NCI-H446 (cell line): ENCODE results near the gene SFMBT2.
"Not testable (repeated sequence)": the region's sequence is repeated elsewhere in the genome, so short reads cannot be mapped to it uniquely, and the experiment has no call there.

Experiments
- DNase-seq, 2 experiments: peaks; one replicate each; lab custom pipeline; 2025; lab: John Stamatoyannopoulos, UW

SFMBT2 gene

DNA sequence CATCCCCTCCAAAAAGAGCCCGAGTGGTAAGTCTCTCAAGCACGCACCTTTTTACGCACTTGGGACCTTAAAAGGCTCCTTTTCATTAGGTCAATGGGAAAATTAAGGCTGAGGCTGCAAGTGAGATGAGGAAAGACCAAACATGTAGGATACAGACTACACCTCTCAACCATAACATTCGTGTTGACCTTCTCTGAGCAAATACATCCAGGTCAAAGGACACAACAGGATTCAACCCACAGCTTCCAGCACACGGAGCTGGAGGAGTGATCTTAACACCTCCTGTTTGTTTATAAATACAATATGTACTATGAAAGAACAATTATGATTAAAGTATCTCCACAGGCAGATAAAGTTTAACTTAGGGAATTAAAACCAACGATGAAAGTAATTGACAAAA, 9.7 kb downstream of the SFMBT2 start:
- DNase-seq, result no peak

GRCh38 chr10:7400068-7400715, 10.6 kb downstream of the SFMBT2 start:
- DNase-seq, result no peak

DNA sequence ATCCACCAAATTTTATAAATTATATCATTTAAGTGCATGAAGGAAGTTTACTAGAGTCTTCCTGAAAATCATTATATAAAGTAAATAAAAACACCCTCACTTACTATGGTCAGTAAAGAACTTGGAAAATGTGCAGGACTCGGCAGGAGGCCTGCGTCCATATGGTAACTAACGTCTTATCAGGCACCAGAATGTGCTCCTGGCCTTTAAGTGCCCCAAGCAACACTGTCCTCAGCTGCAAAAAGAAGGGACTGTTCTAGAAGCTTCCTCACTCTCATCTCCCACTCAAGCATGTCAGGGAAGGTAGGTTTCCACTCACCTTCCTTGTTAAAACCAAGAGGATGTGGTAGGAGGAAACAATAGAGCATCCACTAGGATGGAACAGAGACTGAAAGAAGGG, 11.3 kb downstream of the SFMBT2 start:
- no peak for DNase-seq

GRCh38 chr10:7397049-7398035, 13.5 kb downstream of the SFMBT2 start:
- DNase-seq, result no peak

DNA sequence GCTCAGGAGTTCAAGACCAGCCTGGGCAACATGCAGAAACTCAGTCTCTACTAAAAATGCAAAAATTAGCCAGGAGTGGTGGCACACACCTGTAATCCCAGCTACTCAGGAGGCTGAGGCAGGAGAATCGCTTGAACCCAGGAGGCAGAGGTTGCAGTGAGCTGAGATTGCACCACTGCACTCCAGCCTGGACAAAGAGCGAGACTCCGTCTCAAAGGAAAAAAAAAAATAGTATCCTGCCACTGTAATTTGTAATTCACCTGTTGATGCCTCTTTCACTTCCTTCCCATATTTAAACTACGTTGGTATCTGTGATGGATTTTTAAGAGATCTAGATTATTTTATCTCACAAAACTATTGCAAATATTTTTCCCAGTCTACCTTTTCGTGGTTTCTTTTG, 18.5 kb downstream of the SFMBT2 start:
- DNase-seq, result not testable (repeated sequence)

- DNase-seq, result no peak
Observed at GRCh38 chr10:7391748-7392147, 19.1 kb downstream of the SFMBT2 start.

DNA sequence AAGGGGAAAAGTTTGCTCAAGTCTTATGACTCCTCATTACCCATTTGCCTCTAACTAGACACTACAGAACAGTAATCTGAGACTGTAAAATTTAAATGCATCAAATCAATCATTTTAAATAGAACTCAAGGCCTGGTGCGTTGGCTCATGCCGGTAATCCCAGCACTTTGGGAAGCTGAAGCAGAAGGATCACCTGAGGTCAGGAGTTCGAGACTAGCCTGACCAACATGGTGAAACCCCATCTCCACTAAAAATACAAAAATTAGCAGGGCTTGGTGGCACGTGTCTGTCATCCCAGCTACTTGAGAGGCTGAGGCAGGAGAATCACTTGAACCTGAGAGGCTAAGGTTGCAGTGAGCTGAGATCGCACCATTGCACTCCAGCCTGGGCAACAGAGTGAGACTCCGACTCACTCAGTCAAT, 20.1 kb downstream of the SFMBT2 start:
- not testable (repeated sequence) for DNase-seq

GRCh38 chr10:7389844-7390243, 21.0 kb downstream of the SFMBT2 start:
- no peak for DNase-seq

DNA sequence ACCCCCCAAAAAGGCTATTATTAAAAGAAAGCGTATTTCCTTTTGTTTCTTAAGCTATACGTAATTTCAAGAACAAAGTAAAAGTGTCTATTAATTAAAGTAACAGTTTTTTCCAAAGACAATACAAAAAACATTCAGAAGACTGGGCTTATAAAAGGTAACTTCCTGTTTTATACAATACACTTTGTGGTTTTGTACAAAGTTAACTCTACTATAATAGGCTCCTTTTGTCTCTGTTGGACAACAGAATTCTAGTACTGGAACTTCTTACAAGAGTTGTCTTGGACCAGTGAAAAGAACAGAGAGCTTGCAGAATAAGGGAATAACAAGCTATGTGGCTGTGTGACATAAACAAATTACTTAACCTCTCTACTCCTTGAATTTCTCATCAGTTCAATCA, 21.5 kb downstream of the SFMBT2 start:
- DNase-seq, result no peak

GRCh38 chr10:7388602-7389001, 22.2 kb downstream of the SFMBT2 start:
- no peak for DNase-seq

DNA sequence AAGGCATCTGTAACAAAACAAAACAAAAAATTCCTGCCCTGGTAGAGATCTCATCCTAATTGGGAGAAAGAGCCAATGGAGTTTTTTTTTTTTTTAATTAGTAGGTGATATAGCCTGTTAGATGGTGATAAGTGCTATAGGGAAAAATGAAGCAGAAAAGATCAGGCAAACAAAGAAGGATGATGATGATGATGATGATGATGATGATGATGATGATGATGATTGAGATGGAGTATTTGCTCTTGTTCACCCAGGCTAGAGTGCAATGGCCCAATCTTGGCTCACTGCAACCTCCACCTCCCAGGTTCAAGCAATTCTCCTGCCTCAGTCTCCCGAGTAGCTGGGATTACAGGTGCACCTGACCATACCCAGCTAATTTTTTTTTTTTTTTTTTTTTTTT, 22.7 kb downstream of the SFMBT2 start:
- DNase-seq, result not testable (repeated sequence)

DNA sequence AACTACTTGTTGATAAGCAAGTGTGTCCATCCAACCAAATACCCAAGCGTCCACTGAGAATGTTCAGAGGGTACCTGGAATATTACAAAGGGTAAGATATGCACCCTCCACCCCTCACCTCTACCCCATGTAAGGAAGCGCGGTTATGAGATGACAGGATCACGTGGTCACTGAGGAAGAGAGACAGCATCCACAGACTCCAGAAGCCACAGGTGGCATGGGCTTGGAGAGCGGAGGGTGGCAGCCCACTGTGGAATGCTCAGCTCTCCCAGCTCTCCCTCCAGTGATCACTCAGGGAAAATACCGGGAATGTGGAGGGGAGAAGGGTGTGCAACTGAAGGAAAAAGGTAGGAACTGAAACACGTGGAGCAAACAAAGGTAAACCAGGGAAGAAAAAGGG, 25.7 kb downstream of the SFMBT2 start:
- no peak for DNase-seq

DNA sequence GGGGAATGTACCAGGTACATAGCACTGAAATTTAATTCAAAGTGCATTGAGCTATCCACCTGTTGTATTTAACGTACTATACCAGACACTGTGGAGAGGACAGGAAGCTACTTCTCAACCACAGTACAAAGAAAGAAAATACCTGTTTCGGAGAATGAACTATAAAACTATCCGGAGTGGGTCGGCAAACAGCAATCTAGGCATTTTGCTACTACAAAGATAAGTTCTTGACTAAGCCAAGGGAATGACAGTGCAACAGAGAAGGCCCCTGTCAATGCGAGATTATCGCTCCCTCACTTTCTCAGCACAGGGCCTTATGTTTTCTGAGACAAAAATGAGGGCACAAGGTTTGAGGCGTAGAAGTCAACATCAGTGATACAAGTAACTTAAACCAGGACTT, 27.4 kb downstream of the SFMBT2 start:
- DNase-seq, result no peak

DNA sequence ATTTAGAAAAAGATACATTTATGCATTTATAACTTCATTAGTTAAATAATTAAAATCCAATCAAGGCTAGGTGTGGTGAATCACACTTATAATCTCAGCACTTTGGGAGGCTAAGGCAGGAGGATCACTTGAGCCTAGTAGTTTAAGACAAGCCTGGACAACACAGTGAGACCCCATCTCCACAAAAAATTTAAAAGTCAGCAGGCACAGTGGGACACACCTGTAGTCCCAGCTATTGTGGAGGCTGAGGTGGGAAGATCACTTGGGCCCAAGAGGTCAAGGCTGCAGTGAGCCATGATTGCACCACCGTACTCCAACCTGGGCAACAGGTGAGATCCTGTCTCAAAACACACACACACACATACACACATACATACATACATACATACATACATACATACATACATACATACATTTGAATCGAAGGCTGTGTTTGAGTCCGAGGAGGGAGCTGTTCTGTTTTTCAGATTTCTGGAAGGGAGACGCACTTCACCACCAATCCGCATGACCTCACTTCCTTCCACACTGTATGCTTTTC, 30.1 kb downstream of the SFMBT2 start:
- DNase-seq, result no peak

DNA sequence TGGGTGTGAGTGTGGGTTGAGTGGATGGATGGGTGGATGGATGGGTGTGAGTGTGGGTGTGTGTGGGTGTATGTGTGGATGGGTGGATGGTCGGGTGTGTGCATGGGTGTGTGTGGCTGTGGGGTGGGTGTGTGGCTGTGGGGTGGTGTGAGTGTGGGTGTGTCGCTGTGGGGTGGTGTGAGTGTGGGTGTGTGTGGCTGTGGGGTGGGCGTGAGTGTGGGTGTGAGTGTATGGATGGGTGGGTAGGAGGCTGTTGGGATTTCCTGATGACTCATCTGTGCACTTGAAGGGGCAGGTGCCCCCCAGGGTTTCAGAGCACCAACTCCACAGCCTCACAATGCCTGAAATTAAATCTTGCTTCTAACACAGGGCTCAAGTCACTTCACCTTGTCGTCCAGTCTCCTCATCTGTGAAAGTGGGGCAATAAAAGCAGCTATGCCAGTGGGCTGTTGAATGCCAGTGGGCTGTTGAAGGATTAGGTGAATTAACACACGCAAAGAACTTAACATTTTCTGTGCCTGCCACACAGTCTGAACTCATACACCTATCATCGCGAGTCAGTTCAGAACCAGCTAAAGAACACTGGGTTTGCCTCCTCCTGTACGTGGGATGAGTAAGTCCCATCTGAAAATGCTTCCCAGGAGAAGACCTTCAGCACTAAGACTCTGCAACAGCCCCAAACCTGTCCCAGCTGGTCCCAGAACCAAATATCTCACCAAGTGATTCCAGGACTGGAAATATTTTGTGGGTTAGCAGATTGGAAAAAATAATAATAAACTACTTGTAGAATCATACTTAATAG, 32.0 kb downstream of the SFMBT2 start:
- no peak for DNase-seq

GRCh38 chr10:7377614-7378248, 33.1 kb downstream of the SFMBT2 start:
- no peak for DNase-seq

DNA sequence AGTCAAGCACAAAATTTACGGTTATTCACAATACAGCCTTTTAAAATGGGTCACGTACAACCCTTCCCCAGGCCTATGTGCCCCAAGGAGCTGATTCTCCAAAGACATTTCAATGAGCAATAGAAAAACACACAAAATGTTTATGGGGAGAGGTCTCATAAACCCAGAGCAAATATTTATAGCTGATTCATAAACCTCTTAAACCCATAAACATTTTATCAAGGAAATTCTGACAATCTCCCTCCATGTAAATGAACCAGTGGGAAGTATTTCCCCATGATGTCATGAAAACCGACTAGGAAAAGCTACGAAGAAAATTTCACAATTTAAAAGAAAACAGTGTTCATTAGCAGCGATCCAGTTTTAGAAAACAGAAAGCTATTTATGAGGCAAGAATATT, 36.0 kb downstream of the SFMBT2 start:
- no peak for DNase-seq

GRCh38 chr10:7373039-7373438, 37.8 kb downstream of the SFMBT2 start:
- DNase-seq, result no peak

DNA sequence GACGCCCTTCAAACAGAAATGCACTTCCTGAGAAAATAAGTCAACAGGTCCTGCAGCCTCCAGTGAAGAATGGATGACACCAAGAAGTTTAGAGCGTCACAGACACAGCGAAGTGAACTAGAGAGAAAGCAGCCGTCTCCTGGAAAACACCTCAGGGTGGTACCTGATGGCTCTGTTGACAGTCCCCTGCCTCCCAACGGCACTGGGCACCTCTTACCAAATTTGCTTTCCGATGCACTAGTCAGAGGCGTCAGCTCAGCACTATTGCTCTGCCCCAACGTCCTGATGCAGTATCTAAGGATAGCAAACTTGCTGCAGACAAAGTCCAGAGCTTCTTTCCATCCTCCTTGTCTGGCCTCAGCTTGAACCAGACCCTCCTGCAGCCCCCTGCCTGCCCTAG, 38.3 kb downstream of the SFMBT2 start:
- DNase-seq, result no peak

DNA sequence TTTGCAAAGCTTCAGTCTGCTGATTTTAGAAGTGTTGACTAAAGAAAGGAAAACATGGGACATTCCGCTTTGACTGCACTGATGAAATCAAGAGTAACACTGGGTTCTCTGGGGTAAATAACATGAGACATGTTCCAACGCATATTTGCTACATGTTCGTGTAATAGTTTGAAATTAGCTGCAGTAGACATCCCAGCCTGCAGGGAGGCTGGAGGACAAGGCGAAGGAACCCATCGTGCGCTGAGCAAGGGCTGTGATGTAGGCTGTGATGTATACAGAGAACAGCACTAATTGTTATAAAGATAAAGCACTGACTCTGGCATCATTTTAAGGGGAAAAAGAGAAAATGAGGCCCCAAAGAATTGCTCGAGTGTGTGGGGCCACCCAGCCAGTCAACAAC, 40.3 kb downstream of the SFMBT2 start:
- no peak for DNase-seq

GRCh38 chr10:7365027-7365745, 45.6 kb downstream of the SFMBT2 start:
- no peak for DNase-seq
